MCF 10A (cell line): ENCODE data around the gene KCNK7. TPM values are rescaled to one million over a fixed set of nuclear protein-coding genes. Genes with fewer than 3 reads are reported as not detected.
A peak's percentile ranks its signal among the peaks of the same experiment; 100 is the strongest.

Experiments
- BruUV-seq: library from RNA; stranded (reverse); fragments of 400-500 nt; replicated peaks from 2 replicates; lab custom pipeline; 2021; lab: Mats Ljungman, UMichigan
- CTCF ChIA-PET: fragments of 300-600 bp; sonication (Branson Sonifier 250); formaldehyde crosslinking; extraction: SDS; loops from one replicate; lab custom pipeline; 2021; ENCODE audit warnings: antibody characterized with exemption, inconsistent platforms; lab: Yijun Ruan, JAX
- POLR2A ChIA-PET: fragments of 300-600, 350-650 bp; sonication (Branson Sonifier 250); formaldehyde crosslinking; extraction: SDS; loops from one replicate; lab custom pipeline; 2020; ENCODE audit warnings: antibody characterized with exemption, inconsistent platforms; lab: Yijun Ruan, JAX
- DNase-seq: peaks from one replicate; pipeline ENCODE4 v3.0.0-alpha.2; 2018; ENCODE audit not compliant: unreplicated experiment
- H3K27ac Mint-ChIP-seq: one replicate; pipeline ENCODE4 v1.8.0; 2022; ENCODE audit warnings: mild to moderate bottlenecking, low read depth, mixed read lengths; ENCODE audit not compliant: unreplicated experiment
- H3K27me3 Mint-ChIP-seq: one replicate; pipeline ENCODE4 v1.8.0; 2022; ENCODE audit warnings: mixed read lengths; ENCODE audit not compliant: insufficient read depth, unreplicated experiment
- H3K36me3 Mint-ChIP-seq: one replicate; pipeline ENCODE4 v1.8.0; 2022; ENCODE audit warnings: mild to moderate bottlenecking, moderate library complexity, mixed read lengths; ENCODE audit not compliant: insufficient read depth, unreplicated experiment
- H3K4me1 Mint-ChIP-seq: one replicate; pipeline ENCODE4 v1.8.0; 2022; ENCODE audit warnings: mixed read lengths; ENCODE audit not compliant: insufficient read depth, unreplicated experiment
- H3K4me3 Mint-ChIP-seq: one replicate; pipeline ENCODE4 v1.8.0; 2022; ENCODE audit warnings: mild to moderate bottlenecking, moderate library complexity, mixed read lengths; ENCODE audit not compliant: unreplicated experiment
- H3K9me3 Mint-ChIP-seq: one replicate; pipeline ENCODE4 v1.8.0; 2022; ENCODE audit warnings: mixed read lengths; ENCODE audit not compliant: unreplicated experiment
- intact Hi-C: fragments of 100-400 bp; cut with micrococcal nuclease; formaldehyde crosslinking; loops from 2 replicates; pipeline ENCODE4 v1.14.1; 2022
- total RNA-seq: library from RNA; stranded (reverse); gene quantifications from 2 replicates; pipeline ENCODE4 v1.2.3, GENCODE V29; 2022
- TF ChIP-seq, protein P1 (sequence below): fragments of 200-600 bp; IDR thresholded peaks from one replicate; pipeline ENCODE4 v1.8.0; 2022; ENCODE audit warnings: antibody characterized with exemption, mild to moderate bottlenecking; ENCODE audit not compliant: unreplicated experiment

Gene KCNK7
- total RNA-seq, 1 experiment from 2014 or later, result not detected

DNA sequence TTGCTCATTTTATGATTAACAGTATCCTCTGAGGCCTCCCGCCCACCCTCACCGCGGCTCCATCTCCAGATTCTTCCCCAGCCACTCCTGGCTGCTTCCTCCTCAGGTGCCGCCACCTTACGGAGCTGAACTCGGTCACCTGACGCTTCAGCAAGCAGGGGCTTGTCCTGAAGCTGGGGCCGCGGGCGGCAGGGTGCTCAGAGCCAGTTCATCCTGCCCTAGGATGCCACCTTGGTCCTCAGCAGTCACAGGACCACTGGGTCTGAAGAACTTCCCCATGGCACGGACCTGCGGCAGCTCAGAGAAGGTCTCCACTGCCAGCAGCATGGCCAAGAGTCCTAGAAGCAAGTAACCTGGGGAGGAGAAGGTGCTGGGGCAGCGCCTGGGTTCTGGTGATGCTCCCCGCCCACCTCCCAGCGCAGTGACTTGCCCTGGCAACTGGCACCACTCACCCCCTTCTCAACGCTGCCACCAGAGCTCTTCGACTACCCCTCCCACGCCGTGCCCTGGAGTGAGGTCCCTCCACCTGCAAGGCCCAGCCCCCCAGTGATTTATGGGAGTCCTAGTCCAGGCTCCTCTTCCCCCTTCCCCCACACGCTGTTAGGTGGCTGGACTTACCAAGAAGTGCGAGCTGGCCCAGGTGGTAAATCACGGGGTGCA, 2.6 kb downstream of the KCNK7 start:
- Mint-ChIP-seq H3K4me1 (peaks cover 11% of the 10 kb centered on the region), H3K27me3 (no peaks in the 10 kb centered on the region), H3K36me3 (peaks cover 12% of the 10 kb centered on the region), H3K4me3 (no peak overlapping the region), H3K9me3 (no peaks in the 10 kb centered on the region), H3K27ac (no peak overlapping the region)
- ChIA-PET CTCF (interaction anchor here (0.7 to 2.6 kb wide), 11 partner anchors 8 to 52 kb away, joined by 3 to 25 read pairs (median 9); partner anchors contain the start of genes EHBP1L1 and FAM89B), POLR2A (interaction anchor here (0.6 to 2.3 kb wide), 5 partner anchors 10 to 37 kb away, joined by 3 to 18 read pairs (median 4); partner anchors contain the start of genes EHBP1L1, FAM89B and MAP3K11)
- intact Hi-C loops, result no loop called here
- TF ChIP-seq, protein P1, sequence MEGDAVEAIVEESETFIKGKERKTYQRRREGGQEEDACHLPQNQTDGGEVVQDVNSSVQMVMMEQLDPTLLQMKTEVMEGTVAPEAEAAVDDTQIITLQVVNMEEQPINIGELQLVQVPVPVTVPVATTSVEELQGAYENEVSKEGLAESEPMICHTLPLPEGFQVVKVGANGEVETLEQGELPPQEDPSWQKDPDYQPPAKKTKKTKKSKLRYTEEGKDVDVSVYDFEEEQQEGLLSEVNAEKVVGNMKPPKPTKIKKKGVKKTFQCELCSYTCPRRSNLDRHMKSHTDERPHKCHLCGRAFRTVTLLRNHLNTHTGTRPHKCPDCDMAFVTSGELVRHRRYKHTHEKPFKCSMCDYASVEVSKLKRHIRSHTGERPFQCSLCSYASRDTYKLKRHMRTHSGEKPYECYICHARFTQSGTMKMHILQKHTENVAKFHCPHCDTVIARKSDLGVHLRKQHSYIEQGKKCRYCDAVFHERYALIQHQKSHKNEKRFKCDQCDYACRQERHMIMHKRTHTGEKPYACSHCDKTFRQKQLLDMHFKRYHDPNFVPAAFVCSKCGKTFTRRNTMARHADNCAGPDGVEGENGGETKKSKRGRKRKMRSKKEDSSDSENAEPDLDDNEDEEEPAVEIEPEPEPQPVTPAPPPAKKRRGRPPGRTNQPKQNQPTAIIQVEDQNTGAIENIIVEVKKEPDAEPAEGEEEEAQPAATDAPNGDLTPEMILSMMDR, result no peak
- no TSS peak for BruUV-seq
- no peak for DNase-seq

DNA sequence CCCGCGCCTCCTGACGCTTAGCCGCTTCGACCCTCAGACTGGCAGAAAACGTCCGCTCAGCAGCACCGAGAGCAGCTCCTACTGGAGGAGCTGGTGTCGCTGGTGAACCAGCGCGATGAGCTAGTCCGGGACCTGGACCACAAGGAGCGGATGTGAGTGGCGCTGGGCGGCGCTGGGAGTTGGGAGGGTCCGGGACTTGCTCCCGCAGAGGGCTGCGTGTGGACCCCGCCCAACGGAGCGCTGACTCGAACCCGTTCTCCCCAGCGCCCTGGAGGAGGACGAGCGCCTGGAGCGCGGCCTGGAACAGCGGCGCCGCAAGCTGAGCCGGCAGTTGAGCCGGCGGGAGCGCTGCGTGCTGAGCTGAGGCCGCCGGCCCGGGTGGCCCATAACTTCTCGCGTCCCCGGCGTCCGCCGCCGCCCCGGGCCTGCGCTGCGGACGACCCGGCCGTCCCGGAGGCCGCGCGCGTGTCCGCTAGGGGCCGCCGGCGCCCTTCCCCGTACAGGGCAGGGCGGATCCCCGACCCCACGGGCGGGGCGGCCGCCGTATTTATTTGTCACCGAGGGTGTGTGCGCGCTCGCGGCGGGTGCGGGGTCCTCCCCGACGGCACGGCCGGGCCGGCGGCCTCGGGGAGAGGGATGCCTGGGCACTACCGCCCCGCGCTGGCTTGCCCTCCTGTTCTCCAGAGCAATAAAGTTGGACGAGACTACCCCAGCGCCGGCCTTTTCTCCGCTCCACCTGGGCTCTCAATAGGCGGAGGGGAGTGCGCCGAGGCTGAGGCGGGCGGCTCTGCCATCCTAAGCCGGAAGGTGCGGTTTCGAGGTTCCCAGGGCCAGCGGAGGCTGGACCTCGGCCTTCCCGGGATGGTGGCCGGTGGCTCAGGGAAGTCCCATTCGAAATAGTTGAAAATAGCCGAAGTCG, 3.4 kb downstream of the KCNK7 start:
- peaks cover 15% of the 10 kb centered on the region for H3K4me1 Mint-ChIP-seq
- BruUV-seq, result TSS peak; percentile 55
- ChIA-PET CTCF (interaction anchor here (0.7 to 2.6 kb wide), 6 partner anchors 8 to 592 kb away, joined by 3 to 25 read pairs (median 9); no protein-coding TSS in a partner anchor), POLR2A (interaction anchor here (0.6 to 2.3 kb wide), 4 partner anchors 16 to 37 kb away, joined by 3 to 18 read pairs (median 4); partner anchors contain the start of genes EHBP1L1 and MAP3K11)
- no peak overlapping the region for H3K4me3 Mint-ChIP-seq
- intact Hi-C loops, result no loop called here
- H3K27ac Mint-ChIP-seq, result no peak overlapping the region
- H3K27me3 Mint-ChIP-seq, result no peaks in the 10 kb centered on the region
- no peak for DNase-seq
- H3K9me3 Mint-ChIP-seq, result no peaks in the 10 kb centered on the region
- peaks cover 12% of the 10 kb centered on the region for H3K36me3 Mint-ChIP-seq
- TF ChIP-seq, protein P1, result no peak

DNA sequence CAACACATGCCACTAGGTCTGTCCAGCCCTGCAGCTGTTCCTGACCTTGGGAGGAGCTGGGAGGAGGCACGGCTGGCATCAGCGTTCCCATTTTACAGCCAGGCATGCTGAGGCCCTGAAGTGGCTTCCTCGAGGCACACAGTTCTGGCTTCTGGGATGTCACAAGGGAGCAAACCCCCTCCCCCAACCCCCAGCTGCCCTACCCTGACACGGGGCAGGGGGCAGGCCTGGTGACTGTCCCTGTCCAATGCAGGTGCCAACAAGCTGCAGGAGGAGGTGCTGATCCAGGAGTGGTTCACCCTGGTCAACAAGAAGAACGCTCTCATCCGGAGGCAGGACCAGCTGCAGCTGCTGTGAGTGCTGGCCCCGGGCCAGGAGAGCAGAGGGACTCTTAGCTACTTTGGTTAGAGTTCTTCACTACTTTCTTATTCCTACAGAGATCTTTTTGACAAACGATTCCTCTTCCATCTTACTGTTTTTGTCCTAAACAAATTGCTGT, 5.3 kb downstream of the KCNK7 start:
- ChIA-PET POLR2A (interaction anchor here (0.7 to 1.5 kb wide), 6 partner anchors 11 to 50 kb away, joined by 3 read pairs; partner anchors contain the start of gene PCNX3), CTCF (interaction anchor here (2.8 kb wide), 1 partner anchor 49 kb away, joined by 12 read pairs; no protein-coding TSS in a partner anchor)
- Mint-ChIP-seq H3K27ac (no peak overlapping the region), H3K9me3 (no peaks in the 10 kb centered on the region), H3K36me3 (peaks cover 6% of the 10 kb centered on the region), H3K27me3 (no peaks in the 10 kb centered on the region), H3K4me1 (peaks cover 15% of the 10 kb centered on the region), H3K4me3 (no peak overlapping the region)
- TF ChIP-seq, protein P1, result no peak
- no TSS peak for BruUV-seq
- no peak for DNase-seq
- intact Hi-C loops, result no loop called here
